WTC11 (cell line): ENCODE data around the gene PIK3R2.

Experiments used
- ATF3 ChIP-seq: sonication (generic); formaldehyde crosslinking; conservative IDR thresholded peaks from 2 replicates; pipeline ENCODE4 v1.8.1; 2022; ENCODE audit warnings: mild to moderate bottlenecking, missing genetic modification reagents
- CTCF ChIP-seq: fragments of 200-600 bp; IDR thresholded peaks from 2 replicates; pipeline ENCODE4 v1.8.0; 2022; ENCODE audit warnings: antibody characterized with exemption
- NFYB ChIP-seq: sonication (generic); formaldehyde crosslinking; conservative IDR thresholded peaks from 2 replicates; pipeline ENCODE4 v1.8.0; 2022; ENCODE audit warnings: low read depth, missing genetic modification reagents
- ZNF281 ChIP-seq: sonication (generic); formaldehyde crosslinking; IDR thresholded peaks from 2 replicates; pipeline ENCODE4 v1.8.0; 2023; ENCODE audit warnings: mild to moderate bottlenecking, missing genetic modification reagents

GRCh38 chr19:18144906-18145305 is 8.1 kb upstream of the PIK3R2 start:
- TF ChIP-seq ZNF281: no peak
- no peak for TF ChIP-seq NFYB
- no peak for TF ChIP-seq CTCF
- no peak for TF ChIP-seq ATF3 (CRISPR knock-in tag)
